DMS114 treated with DMSO at 0.1 percent for 48 hours (cell line): ENCODE data around the gene FZD10.
A peak's percentile ranks its signal among the peaks of the same experiment; 100 is the strongest.

Experiments used
- DNase-seq: peaks from one replicate; lab custom pipeline; 2025; ENCODE audit not compliant: unreplicated experiment; lab: John Stamatoyannopoulos, UW

The FZD10 gene

GRCh38 chr12:130177635-130178242, 15.5 kb downstream of the FZD10 start:
- no peak for DNase-seq

DNA sequence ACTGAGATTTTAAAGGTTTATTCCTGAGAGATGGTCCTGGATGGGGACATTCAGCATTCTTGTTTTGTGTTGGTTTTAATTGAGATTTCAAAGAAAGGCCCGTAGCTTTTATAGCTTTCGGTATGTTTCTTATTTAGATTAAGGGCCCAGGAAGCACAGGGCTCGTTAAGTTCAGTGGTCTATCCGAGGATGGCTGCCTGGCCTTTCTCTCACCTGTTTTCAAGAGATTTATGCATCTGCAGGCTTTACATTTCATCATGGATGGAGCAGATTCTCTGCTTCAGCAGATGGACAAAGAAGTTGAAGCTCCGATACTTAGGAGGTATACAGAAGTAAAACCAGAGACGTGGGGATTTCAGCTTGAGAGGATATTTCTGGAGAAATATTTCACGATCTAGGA, 16.0 kb downstream of the FZD10 start:
- no peak for DNase-seq

GRCh38 chr12:130179191-130179590, 16.9 kb downstream of the FZD10 start:
- DNase-seq: no peak

DNA sequence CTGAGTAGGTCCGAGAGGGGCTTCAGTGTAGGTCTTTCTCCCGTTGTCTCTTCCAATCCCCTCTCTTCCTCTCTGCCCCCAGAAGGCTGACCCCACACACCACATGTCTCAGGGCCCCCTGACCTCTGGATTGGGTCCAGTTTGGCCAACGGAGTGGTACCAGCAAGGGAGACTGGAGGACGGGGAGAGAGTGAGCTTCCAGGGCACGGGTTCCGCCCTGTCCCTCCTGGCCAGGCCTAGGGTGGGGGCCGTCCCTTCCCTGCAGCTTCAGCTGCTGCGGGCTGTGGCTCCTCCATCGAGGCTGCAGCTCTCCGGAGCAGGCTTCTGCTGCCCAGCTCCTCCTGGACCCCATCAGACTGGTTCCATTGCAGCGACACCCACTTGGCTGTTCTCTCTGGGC, 17.4 kb downstream of the FZD10 start:
- no peak for DNase-seq

DNA sequence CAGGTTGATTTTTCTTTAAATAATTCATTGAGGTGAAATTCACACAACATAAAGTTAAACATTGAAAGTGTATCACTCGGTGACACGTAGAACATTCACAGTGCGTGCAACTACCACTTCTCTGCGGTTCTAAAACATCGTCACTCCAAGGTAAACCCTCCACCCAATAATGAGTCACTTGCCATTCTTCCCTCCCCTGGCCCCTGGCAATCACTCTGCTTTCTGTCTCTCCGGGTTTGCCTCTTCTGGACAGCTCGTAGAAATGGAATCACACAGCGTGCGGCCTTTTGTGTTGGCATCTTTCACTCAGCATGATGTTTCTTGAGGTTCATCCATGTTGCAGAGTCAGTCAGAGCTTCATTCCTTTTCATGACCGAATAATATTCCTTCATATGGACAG, 18.9 kb downstream of the FZD10 start:
- DNase-seq: no peak

DNA sequence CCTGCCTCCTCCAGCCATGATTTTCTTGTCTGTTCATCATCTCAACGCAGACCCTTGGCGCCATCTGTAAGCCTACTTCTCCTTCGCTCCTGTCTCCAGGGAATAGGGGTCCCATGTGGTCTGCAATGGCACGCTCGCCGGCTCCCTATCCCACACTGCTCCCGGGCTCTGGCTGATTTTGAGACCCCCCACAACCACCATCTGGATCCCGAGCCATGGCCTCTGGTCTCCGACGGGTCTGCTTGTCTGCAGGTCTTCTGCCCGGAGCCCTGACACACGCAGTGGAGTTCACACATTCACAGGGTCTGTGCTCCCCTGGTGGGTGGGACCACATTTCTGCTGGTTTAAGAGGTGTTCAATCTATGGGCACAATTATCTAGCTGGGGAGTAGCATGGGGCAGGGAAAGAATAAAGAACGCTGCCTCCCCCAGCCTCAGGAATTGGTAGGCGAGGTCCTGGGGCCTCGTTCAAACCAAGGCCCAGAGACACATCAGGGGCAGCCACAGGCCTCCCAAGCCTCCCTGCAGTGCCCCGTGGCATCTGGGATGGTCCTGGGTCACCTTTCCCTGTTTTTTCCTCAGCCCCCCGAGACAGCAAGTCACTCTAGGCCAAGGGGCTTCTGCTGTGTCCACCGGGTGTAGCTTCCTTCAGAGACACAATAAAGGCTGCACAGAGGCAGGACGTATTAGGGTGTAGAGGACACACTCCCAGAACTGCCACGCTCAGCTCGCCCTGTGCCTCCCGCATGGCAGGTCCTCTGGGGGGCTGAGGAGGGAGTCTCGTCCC, 21.5 kb downstream of the FZD10 start:
- no peak for DNase-seq

DNA sequence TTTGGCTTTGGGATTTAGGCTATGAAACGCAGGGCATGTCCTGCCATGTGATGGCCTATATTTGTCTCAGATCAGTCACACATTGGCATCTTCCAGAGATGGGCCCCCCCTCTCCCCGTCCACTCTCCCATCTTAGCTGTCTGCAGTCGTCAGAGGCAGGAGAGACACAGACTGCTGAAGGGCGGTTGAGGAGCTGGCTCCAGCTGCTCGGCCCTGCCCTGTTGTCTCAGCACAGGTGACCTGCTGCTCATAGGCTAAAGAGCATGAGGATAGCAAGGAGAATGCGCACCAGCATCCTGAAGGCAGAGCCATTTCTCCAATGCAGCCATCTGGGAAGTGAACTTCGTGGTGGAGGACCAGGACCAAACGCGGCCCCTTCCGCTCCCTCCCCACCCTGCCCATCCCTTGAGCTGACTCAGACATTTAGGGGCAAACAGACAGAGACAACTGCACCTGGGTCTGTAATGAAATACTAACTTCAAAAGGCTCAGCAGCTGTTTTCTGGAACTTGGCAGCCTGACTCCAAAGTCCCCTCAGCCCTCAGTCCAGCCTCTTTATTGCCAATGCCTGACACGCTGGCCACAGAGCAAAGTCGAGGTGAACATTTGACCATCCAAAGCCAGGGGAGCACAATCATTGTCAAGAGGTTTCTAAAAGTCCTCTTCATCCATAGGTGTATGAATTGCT, 22.3 kb downstream of the FZD10 start:
- DNase-seq: no peak

DNA sequence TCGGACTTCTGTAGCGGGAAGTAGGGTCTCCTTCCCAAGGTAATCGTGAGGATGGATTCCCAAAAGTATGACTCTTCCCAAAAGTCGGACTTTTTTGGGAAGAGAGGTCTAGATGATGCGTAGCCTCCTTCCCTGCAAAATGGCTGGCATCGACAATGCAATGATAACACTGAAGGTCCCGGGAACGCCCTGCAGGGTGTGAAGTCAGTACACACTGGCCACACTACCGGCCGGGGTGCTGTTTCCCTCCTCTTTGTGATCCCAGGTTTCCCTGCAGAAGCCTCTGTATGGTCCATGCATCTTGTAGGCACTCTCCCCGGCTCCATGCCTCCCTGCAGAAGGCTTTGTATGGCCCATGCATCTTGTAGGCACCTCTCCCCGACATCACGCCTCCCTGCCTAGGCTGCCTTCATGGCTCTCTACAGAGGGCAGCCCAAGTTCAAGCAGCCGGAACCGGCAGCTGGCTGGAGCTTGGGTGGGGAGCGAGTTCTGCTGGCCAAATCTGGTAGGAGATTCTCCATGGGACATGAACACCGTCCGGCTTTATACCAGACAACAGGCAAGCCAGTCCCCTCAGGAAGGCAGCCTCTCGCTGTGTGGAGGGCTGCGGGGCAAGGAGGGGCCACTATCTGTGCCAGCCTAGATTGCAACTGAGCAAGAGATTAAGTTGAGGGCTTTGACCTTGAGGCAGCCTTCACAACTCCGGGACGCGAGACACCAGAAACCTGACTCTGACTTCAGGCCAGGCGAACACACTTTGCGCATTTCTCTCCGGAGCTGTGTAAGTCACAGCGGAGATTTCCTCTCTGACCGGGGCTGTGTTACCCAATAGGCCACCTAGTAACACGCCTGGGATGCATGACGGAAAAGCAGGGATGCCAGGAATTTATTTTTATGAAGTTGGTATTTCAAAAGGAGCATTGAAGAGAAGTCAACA, 23.5 kb downstream of the FZD10 start:
- DNase-seq: no peak

- no peak for DNase-seq
Observed at GRCh38 chr12:130186651-130187268, 24.5 kb downstream of the FZD10 start.

GRCh38 chr12:130192642-130193345, 30.5 kb downstream of the FZD10 start:
- DNase-seq: peak; percentile 16

- no peak for DNase-seq
Observed at GRCh38 chr12:130194154-130194553, 31.9 kb downstream of the FZD10 start.

- DNase-seq: no peak
Observed at GRCh38 chr12:130195369-130195768, 33.1 kb downstream of the FZD10 start.

DNA sequence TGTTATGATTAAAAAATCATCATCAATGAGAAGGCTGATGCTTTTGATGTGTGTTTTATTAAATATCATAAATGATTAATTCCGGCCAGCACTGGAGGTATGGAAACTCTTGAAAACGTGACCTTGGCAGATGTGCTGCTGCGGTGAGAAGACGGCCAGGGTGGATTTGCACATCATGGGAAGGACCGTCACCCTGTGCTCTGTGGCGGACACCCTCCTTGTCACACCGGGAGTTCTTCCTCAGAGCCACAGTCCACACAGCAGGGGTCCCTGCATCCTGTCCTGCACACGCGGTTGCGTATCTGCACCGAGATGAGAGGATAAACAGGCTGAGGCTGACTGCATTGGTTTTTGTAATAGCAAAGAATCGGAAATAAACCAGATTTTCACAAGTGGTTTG, 33.5 kb downstream of the FZD10 start:
- no peak for DNase-seq

DNA sequence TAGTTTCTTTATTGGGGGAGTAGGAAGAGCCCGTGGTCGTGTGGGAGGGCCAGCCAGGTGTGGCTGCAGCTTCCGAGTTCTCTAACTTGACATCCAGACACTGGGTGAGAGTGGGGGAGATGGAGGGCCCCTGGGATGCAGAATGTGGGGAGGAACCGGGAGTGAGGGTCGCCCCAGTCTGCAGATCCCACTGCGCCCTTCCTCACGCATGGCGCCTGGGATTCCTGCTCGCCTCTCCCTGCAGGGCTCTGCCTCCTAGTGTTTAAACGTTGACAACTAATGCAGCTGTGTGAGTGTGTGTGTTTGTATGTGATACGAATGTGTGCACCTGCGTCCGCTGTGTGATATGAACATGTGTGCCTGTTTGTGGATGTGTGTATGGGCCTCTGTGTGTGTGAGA, 34.6 kb downstream of the FZD10 start:
- no peak for DNase-seq

DNA sequence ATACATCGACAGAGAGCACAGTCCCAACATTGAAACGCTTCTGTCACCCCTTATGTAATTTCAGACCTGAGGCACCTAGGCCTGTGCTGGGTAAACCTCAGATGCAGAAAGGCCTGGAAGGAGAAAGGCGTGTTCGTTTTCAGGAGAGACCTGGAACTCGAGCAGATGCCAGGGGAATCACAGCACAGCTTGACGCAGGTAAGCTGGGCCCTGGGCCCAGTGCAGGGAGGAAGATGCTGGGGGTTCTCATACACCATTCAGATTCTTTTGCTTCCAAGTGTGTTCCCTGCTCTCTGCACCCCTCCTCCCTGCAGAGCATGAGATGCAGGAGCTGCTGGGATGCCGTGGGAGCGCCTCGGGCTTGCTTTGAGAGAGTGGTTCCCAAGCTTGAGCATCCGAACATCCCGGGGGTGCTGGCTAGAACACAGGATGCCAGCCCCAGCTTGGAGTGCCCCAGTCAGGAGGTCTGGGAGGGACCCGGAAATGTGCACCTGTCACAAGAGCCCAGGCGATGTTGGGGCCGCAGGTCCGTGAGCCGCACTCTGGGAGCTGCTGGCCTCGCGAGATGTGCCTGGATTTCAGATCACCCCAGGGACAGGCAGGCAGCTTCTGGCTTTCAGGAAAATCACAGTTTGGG, 35.9 kb downstream of the FZD10 start:
- no peak for DNase-seq

- DNase-seq: no peak
Observed at GRCh38 chr12:130198663-130199060, 36.4 kb downstream of the FZD10 start.

DNA sequence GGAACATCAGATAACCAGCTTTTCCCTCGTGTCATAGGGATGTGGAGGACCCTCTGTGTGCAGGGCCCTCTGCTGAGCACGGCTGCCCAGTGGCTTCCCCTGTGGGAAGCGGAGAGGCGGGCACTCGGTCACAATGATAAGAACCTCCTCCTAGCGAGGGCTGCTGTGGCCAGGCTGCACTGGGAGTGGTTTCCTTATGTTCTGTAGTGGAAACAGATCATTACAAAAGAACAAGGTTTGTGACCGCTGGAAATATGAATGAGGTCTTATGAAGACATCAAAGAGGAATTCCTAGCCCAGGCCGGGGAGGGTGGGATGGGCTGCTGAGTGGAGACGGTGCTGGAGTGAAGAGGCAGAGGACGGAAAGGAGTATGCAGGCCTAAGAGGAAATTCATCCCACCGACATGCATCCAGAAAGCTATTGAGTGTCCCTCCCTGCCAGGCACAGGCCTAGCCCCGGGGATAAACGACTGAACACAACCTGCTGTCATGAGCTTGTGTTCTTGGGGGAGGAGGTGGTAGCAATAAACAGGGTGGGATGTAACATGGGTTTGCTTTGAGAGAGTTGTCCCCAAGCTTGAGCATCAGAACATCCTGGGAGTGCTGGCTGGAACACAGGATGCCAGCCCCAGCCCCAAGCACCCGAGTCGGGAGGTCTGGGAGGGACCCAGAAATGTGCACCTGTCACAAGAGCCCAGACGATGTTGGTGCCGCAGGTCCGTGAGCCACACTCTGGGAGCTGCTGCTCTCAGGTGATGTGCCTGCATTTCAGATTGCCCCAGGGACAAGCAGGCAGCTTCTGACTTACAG, 37.5 kb downstream of the FZD10 start:
- no peak for DNase-seq

DNA sequence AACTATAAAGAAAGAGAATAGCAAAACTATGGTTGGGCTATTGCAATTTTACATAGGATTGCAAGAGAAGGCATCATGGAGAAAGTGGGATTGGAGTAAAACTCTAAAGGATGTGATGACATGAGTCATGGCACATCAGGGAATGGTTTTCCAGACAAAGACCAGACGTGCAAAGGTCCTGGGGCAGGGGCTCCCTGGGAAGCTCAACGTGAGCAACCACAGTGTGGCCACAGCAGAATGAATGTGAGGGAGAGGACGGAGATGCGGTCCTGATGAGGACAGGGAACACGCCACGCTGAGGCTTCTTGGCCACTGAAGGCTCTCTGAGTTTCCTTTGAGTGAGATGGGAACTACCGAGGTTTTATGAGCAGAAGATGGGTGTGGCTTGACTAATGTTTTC, 38.2 kb downstream of the FZD10 start:
- no peak for DNase-seq

GRCh38 chr12:130201037-130201436, 38.8 kb downstream of the FZD10 start:
- DNase-seq: no peak
